Uterus (tissue), 4 donors: ENCODE measurements around the gene TM9SF2. TPM values are rescaled to one million over a fixed set of nuclear protein-coding genes. Genes with fewer than 3 reads are reported as not detected.

Experiments used
- DNase-seq, 2 donors: peaks; one replicate each; pipeline ENCODE4 v3.0.0-alpha.2; 2019 to 2020
- H3K27ac ChIP-seq, 2 donors: fragments of 200-600 bp; sonication (generic); 1 replicate in 1 of 2; 2 replicates in 1 of 2; pipeline ENCODE4 v1.5.1; 2016 to 2018
- H3K27me3 ChIP-seq, 2 donors: fragments of 200-600 bp; sonication (generic); one replicate each; pipeline ENCODE4 v1.5.1; 2018 to 2019; ENCODE audit warnings: control low read depth in 1 of 2
- H3K36me3 ChIP-seq, 2 donors: fragments of 200-600 bp; sonication (generic); one replicate each; pipeline ENCODE4 v1.5.1; 2019; ENCODE audit warnings: control low read depth in 1 of 2
- H3K4me1 ChIP-seq, 2 donors: fragments of 200-600 bp; sonication (generic); one replicate each; pipeline ENCODE4 v1.5.1; 2018 to 2019; ENCODE audit warnings: control low read depth in 1 of 2
- H3K4me3 ChIP-seq, 2 donors: fragments of 200-600 bp; sonication (generic); 1 replicate in 1 of 2; 2 replicates in 1 of 2; pipeline ENCODE4 v1.5.1; 2018 to 2019; ENCODE audit warnings: mild to moderate bottlenecking in 1 of 2
- H3K9me3 ChIP-seq, 2 donors: fragments of 200-600 bp; sonication (generic); one replicate each; pipeline ENCODE4 v1.5.1; 2019; ENCODE audit warnings: control low read depth in 1 of 2
- POLR2A ChIP-seq, 2 donors: fragments of 450-650 bp; IDR thresholded peaks; one replicate each; pipeline ENCODE4 v1.6.1; 2016; ENCODE audit warnings: antibody characterized with exemption in 2 of 2, mild to moderate bottlenecking in 1 of 2, moderate library complexity in 1 of 2
- intact Hi-C: fragments of 100-400 bp; cut with DNase I; formaldehyde crosslinking; loops from one replicate; pipeline ENCODE4 v1.15.1; 2023; ENCODE audit warnings: low total_unique reads
- total RNA-seq, 4 donors: library from RNA; depleted of rRNA in 3 of 4; stranded (reverse); fragments of >200 nt in 3 of 4; gene quantifications; one replicate each; pipeline versions ENCODE4 v1.1.0 to v1.2.4, GENCODE V29; 2014 to 2023
- TF ChIP-seq, protein P1 (sequence below), 4 experiments: fragments of 200-600 bp in 2 of 4; fragments of 450-650 bp in 2 of 4; sonication (generic) in 2 of 4; IDR thresholded peaks; one replicate each; pipeline ENCODE4 v1.5.1; 2016 to 2019; ENCODE audit warnings: antibody characterized with exemption in 4 of 4, mild to moderate bottlenecking in 2 of 4, moderate library complexity in 1 of 4
- donor health status: DM: yes; HTN: yes; CAD: no.

The TM9SF2 gene
- total RNA-seq, 4 donors from 2014 or later = 70.9 to 219 (median 99.9) TPM

GRCh38 chr13:99507986-99508385 lies 6.7 kb downstream of the TM9SF2 start:
- Histone ChIP-seq H3K36me3 (no peaks in the 10 kb centered on the region), H3K4me1 (peaks cover under 1 to 3% of the 10 kb centered on the region in 2 donors), H3K9me3 (no peaks in the 10 kb centered on the region), H3K27ac (no peak overlapping the region), H3K4me3 (no peak overlapping the region), H3K27me3 (no peaks in the 10 kb centered on the region)
- no peak for DNase-seq
- TF ChIP-seq POLR2A (IDR thresholded peaks at IDR 0.05) = no peak
- TF ChIP-seq, protein P1, sequence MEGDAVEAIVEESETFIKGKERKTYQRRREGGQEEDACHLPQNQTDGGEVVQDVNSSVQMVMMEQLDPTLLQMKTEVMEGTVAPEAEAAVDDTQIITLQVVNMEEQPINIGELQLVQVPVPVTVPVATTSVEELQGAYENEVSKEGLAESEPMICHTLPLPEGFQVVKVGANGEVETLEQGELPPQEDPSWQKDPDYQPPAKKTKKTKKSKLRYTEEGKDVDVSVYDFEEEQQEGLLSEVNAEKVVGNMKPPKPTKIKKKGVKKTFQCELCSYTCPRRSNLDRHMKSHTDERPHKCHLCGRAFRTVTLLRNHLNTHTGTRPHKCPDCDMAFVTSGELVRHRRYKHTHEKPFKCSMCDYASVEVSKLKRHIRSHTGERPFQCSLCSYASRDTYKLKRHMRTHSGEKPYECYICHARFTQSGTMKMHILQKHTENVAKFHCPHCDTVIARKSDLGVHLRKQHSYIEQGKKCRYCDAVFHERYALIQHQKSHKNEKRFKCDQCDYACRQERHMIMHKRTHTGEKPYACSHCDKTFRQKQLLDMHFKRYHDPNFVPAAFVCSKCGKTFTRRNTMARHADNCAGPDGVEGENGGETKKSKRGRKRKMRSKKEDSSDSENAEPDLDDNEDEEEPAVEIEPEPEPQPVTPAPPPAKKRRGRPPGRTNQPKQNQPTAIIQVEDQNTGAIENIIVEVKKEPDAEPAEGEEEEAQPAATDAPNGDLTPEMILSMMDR (IDR thresholded peaks at IDR 0.05) = no peak
- intact Hi-C loops = no loop called here

- no peaks in the 10 kb centered on the region for H3K36me3 ChIP-seq
- no peaks in the 10 kb centered on the region for H3K9me3 ChIP-seq
- no peak overlapping the region for H3K27ac ChIP-seq
- H3K4me1 ChIP-seq = no peaks in the 10 kb centered on the region
- DNase-seq = no peak
- TF ChIP-seq, protein P1 (IDR thresholded peaks at IDR 0.05) = no peak
- TF ChIP-seq POLR2A (IDR thresholded peaks at IDR 0.05) = no peak
- no peak overlapping the region for H3K4me3 ChIP-seq
- H3K27me3 ChIP-seq = no peaks in the 10 kb centered on the region
- intact Hi-C loops = no loop called here
Measured at GRCh38 chr13:99509479-99509878, 8.2 kb downstream of the TM9SF2 start.

DNA sequence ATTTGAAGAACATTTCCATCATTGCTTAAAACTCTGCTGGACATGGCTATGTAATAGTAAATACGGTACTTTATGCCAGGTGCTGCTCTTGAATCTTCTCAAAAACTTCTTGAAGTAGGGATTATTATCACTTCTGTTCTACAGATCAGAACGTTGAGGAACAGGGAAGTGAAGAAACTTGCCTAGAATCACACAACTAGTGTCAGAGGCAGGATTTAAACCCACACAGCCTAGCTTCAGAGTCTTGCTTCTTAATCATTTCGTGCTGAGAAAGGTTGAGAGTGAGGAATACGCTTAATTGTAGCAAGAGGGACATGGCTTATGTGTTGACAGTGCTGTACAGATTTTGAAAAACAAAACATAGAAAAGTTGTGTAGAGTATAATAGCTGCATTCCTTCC lies 13.5 kb downstream of the TM9SF2 start:
- no peaks in the 10 kb centered on the region for H3K36me3 ChIP-seq
- H3K4me3 ChIP-seq = no peak overlapping the region
- no peak for DNase-seq
- no peaks in the 10 kb centered on the region for H3K4me1 ChIP-seq
- H3K27ac ChIP-seq = no peak overlapping the region
- no peaks in the 10 kb centered on the region for H3K9me3 ChIP-seq
- TF ChIP-seq POLR2A (IDR thresholded peaks at IDR 0.05) = no peak
- TF ChIP-seq, protein P1 (IDR thresholded peaks at IDR 0.05) = no peak
- no peaks in the 10 kb centered on the region for H3K27me3 ChIP-seq
- intact Hi-C loops = no loop called here

DNA sequence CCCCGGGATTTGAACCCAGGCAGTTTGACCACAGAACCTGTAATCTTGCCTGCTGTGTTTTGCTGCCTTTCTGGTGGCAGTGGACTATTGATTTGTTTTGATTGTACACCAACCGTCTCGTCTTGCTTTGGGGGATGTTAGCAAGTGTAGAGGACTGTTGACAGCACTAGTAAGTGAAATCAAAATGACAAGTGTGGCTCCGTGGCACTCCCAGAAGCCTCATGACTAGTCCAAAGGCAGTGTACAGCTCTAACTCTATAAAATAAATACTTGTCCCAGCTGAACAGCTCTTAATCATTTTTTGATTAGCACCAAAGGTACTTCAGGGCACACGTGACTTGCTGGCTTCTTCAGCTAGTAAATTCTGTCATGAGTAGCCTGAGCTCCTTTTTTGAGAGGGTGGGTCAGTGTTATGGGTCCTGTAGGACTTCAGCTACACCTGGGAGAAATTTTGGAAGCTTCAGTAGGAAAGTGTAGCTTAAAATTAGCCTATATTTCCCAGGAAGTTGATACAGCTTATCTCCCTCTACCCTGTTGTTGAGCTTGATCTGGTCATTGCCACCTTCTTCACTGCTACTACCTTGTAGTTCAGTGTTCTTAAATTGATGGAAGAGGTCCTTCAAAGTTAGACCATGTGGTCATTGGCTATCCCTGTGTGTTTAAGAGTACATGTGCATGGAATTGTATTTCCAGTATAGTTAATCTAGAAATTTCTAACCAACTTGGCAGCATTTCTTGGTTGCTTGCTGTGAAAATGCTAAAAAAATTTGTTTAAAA lies 15.1 kb downstream of the TM9SF2 start:
- TF ChIP-seq POLR2A (IDR thresholded peaks at IDR 0.05) = no peak
- TF ChIP-seq, protein P1 (IDR thresholded peaks at IDR 0.05) = no peak
- Histone ChIP-seq H3K36me3 (no peaks in the 10 kb centered on the region), H3K27ac (no peak overlapping the region), H3K27me3 (no peaks in the 10 kb centered on the region), H3K9me3 (no peaks in the 10 kb centered on the region), H3K4me3 (no peak overlapping the region), H3K4me1 (no peaks in the 10 kb centered on the region)
- DNase-seq = no peak
- intact Hi-C loops = no loop called here

- Histone ChIP-seq H3K27ac (no peak overlapping the region), H3K4me3 (no peak overlapping the region), H3K36me3 (no peaks in the 10 kb centered on the region), H3K9me3 (no peaks in the 10 kb centered on the region), H3K4me1 (no peaks in the 10 kb centered on the region), H3K27me3 (no peaks in the 10 kb centered on the region)
- no peak for DNase-seq
- no peak for TF ChIP-seq POLR2A (IDR thresholded peaks at IDR 0.05)
- TF ChIP-seq, protein P1 (IDR thresholded peaks at IDR 0.05) = no peak
- intact Hi-C loops = no loop called here
Measured at GRCh38 chr13:99517577-99517976, 16.3 kb downstream of the TM9SF2 start.
